H7 (cell line): ENCODE results near the gene ZNF346. TPM values are rescaled to one million over a fixed set of nuclear protein-coding genes. Genes with fewer than 3 reads are reported as not detected.
"Not testable (repeated sequence)": the region's sequence is repeated elsewhere in the genome, so short reads cannot be mapped to it uniquely, and the experiment has no call there.

Experiments
- DNase-seq: peaks from one replicate; pipeline ENCODE4 v3.0.0; 2012
- H3K27me3 ChIP-seq: 2 replicates; pipeline ENCODE4 v1.6.0; 2011; ENCODE audit warnings: mild to moderate bottlenecking, low read length; ENCODE audit not compliant: control insufficient read depth, insufficient read depth
- H3K36me3 ChIP-seq: replicated peaks from 2 replicates; pipeline ENCODE4 v1.5.1; 2011; ENCODE audit warnings: low read length; ENCODE audit not compliant: control insufficient read depth, insufficient read depth
- H3K4me3 ChIP-seq: 2 replicates; pipeline ENCODE4 v1.5.1; 2011; ENCODE audit warnings: low read depth, mild to moderate bottlenecking, control low read depth, low read length, moderate library complexity; ENCODE audit not compliant: insufficient read depth
- total RNA-seq: library from RNA; depleted of rRNA; stranded (reverse); fragments of >200 nt; shearing (Covaris generic); gene quantifications from 2 replicates; pipeline ENCODE4 v1.2.3, GENCODE V29; 2014

Gene ZNF346
- total RNA-seq, 1 experiment from 2014 or later = 25.0 TPM

GRCh38 chr5:177029498-177029897 is 7.0 kb downstream of the ZNF346 start:
- Histone ChIP-seq H3K36me3 (peaks cover 3% of the 10 kb centered on the region), H3K4me3 (no peak overlapping the region), H3K27me3 (no peaks in the 10 kb centered on the region)
- DNase-seq = no peak

GRCh38 chr5:177035976-177036375 is 13.5 kb downstream of the ZNF346 start:
- H3K4me3 ChIP-seq = no peak overlapping the region
- peaks cover 1% of the 10 kb centered on the region for H3K36me3 ChIP-seq
- peak; percentile 68 for DNase-seq
- no peaks in the 10 kb centered on the region for H3K27me3 ChIP-seq

- H3K4me3 ChIP-seq = no peak overlapping the region
- H3K27me3 ChIP-seq = no peaks in the 10 kb centered on the region
- H3K36me3 ChIP-seq = peaks cover 1% of the 10 kb centered on the region
- DNase-seq = no peak
Observed at GRCh38 chr5:177036443-177036842, 13.9 kb downstream of the ZNF346 start.

GRCh38 chr5:177036921-177037320 is 14.4 kb downstream of the ZNF346 start:
- DNase-seq = no peak
- Histone ChIP-seq H3K36me3 (peaks cover 1% of the 10 kb centered on the region), H3K4me3 (no peak overlapping the region), H3K27me3 (no peaks in the 10 kb centered on the region)

GRCh38 chr5:177040814-177041420 is 18.4 kb downstream of the ZNF346 start:
- no peak for DNase-seq
- Histone ChIP-seq H3K36me3 (peaks cover 6% of the 10 kb centered on the region), H3K4me3 (no peak overlapping the region), H3K27me3 (no peaks in the 10 kb centered on the region)

GRCh38 chr5:177041936-177042335 is 19.4 kb downstream of the ZNF346 start:
- Histone ChIP-seq H3K27me3 (no peaks in the 10 kb centered on the region), H3K4me3 (no peak overlapping the region), H3K36me3 (peaks cover 6% of the 10 kb centered on the region)
- DNase-seq = no peak

- Histone ChIP-seq H3K27me3 (no peaks in the 10 kb centered on the region), H3K4me3 (no peak overlapping the region), H3K36me3 (peaks cover 6% of the 10 kb centered on the region)
- DNase-seq = no peak
Observed at GRCh38 chr5:177043114-177043513, 20.6 kb downstream of the ZNF346 start.

- H3K36me3 ChIP-seq = peaks cover 6% of the 10 kb centered on the region
- DNase-seq = no peak
- H3K4me3 ChIP-seq = no peak overlapping the region
- no peaks in the 10 kb centered on the region for H3K27me3 ChIP-seq
Observed at GRCh38 chr5:177043958-177044357, 21.5 kb downstream of the ZNF346 start.

GRCh38 chr5:177044641-177045040 is 22.1 kb downstream of the ZNF346 start:
- peaks cover 9% of the 10 kb centered on the region for H3K36me3 ChIP-seq
- DNase-seq = no peak
- H3K27me3 ChIP-seq = no peaks in the 10 kb centered on the region
- no peak overlapping the region for H3K4me3 ChIP-seq

GRCh38 chr5:177045631-177046030 is 23.1 kb downstream of the ZNF346 start:
- Histone ChIP-seq H3K36me3 (peaks cover 9% of the 10 kb centered on the region), H3K4me3 (no peak overlapping the region), H3K27me3 (no peaks in the 10 kb centered on the region)
- DNase-seq = no peak

- peaks cover 10% of the 10 kb centered on the region for H3K36me3 ChIP-seq
- DNase-seq, H3K27me3 ChIP-seq, H3K4me3 ChIP-seq: not testable (repeated sequence)
Observed at GRCh38 chr5:177048531-177048930, 26.0 kb downstream of the ZNF346 start.

- peaks cover 10% of the 10 kb centered on the region for H3K36me3 ChIP-seq
- DNase-seq = no peak
- no peaks in the 10 kb centered on the region for H3K27me3 ChIP-seq
- no peak overlapping the region for H3K4me3 ChIP-seq
Observed at GRCh38 chr5:177049285-177049684, 26.8 kb downstream of the ZNF346 start.

GRCh38 chr5:177064500-177065277 is 42.2 kb downstream of the ZNF346 start:
- H3K4me3 ChIP-seq = no peak overlapping the region

GRCh38 chr5:177065491-177065890 is 43.0 kb downstream of the ZNF346 start:
- no peak for DNase-seq
- no peak overlapping the region for H3K4me3 ChIP-seq
- peaks cover 6% of the 10 kb centered on the region for H3K36me3 ChIP-seq
- no peaks in the 10 kb centered on the region for H3K27me3 ChIP-seq

More at GRCh38 chr5:177064500-177065277, 42.2 kb downstream of the ZNF346 start:
- no peak for DNase-seq
- Histone ChIP-seq H3K36me3 (peaks cover 6% of the 10 kb centered on the region), H3K27me3 (no peaks in the 10 kb centered on the region)

- no peak for DNase-seq
- H3K36me3 ChIP-seq = peaks cover 6% of the 10 kb centered on the region
- H3K27me3 ChIP-seq = no peaks in the 10 kb centered on the region
- H3K4me3 ChIP-seq = no peak overlapping the region
Observed at GRCh38 chr5:177066224-177066623, 43.7 kb downstream of the ZNF346 start.
